ENCODE data around the gene SMG7.
"Not testable (repeated sequence)": the region's sequence is repeated elsewhere in the genome, so short reads cannot be mapped to it uniquely, and the experiment has no call there.

SMG7 gene

GRCh38 chr1:183472488-183473216 lies at the start of gene SMG7:
Gene SMG7, plus strand, starts transcription at chr1:183472499. Its CDS starts 122 bp downstream, at chr1:183472621.
- DNase-seq = no peak

- DNase-seq = no peak
Observed at GRCh38 chr1:183423541-183423940, 48.8 kb upstream of the SMG7 start.

GRCh38 chr1:183424691-183425090 lies 47.6 kb upstream of the SMG7 start:
- DNase-seq = no peak

- not testable (repeated sequence) for DNase-seq
Observed at GRCh38 chr1:183427591-183427990, 44.7 kb upstream of the SMG7 start.

- no peak for DNase-seq
Observed at GRCh38 chr1:183431840-183432547, 40.3 kb upstream of the SMG7 start.

- DNase-seq = no peak
Observed at GRCh38 chr1:183432548-183432875, 39.8 kb upstream of the SMG7 start.

- no peak for DNase-seq
Observed at GRCh38 chr1:183433703-183434102, 38.6 kb upstream of the SMG7 start.

- no peak for DNase-seq
Observed at GRCh38 chr1:183435497-183435896, 36.8 kb upstream of the SMG7 start.

GRCh38 chr1:183438060-183438459 lies 34.2 kb upstream of the SMG7 start:
- no peak for DNase-seq

GRCh38 chr1:183443011-183443410 lies 29.3 kb upstream of the SMG7 start:
- DNase-seq = no peak

GRCh38 chr1:183443466-183443865 lies 28.8 kb upstream of the SMG7 start:
- DNase-seq = no peak

- DNase-seq = no peak
Observed at GRCh38 chr1:183444243-183444642, 28.1 kb upstream of the SMG7 start.

GRCh38 chr1:183449223-183449770 lies 23.0 kb upstream of the SMG7 start:
- DNase-seq = no peak

GRCh38 chr1:183450093-183450492 lies 22.2 kb upstream of the SMG7 start:
- no peak for DNase-seq

- no peak for DNase-seq
Observed at GRCh38 chr1:183454377-183454776, 17.9 kb upstream of the SMG7 start.

GRCh38 chr1:183456826-183457225 lies 15.5 kb upstream of the SMG7 start:
- no peak for DNase-seq

- DNase-seq = no peak
Observed at GRCh38 chr1:183457449-183457848, 14.8 kb upstream of the SMG7 start.

GRCh38 chr1:183460596-183460995 lies 11.7 kb upstream of the SMG7 start:
- no peak for DNase-seq

- DNase-seq = no peak
Observed at GRCh38 chr1:183461350-183461749, 10.9 kb upstream of the SMG7 start.

GRCh38 chr1:183463566-183463965 lies 8.7 kb upstream of the SMG7 start:
- DNase-seq = no peak

GRCh38 chr1:183466781-183467180 lies 5.5 kb upstream of the SMG7 start:
- DNase-seq = no peak

- peak; percentile 27 for DNase-seq
Observed at GRCh38 chr1:183467687-183468086, 4.6 kb upstream of the SMG7 start.

- peak; percentile 77 for DNase-seq
Observed at GRCh38 chr1:183470147-183470960, 1.9 kb upstream of the SMG7 start.

Measured in kidney glomerular epithelial cell (primary cell).